ENCODE results near the gene NCOA7.
"Not testable (repeated sequence)": the region's sequence is repeated elsewhere in the genome, so short reads cannot be mapped to it uniquely, and the experiment has no call there.

The NCOA7 gene

DNA sequence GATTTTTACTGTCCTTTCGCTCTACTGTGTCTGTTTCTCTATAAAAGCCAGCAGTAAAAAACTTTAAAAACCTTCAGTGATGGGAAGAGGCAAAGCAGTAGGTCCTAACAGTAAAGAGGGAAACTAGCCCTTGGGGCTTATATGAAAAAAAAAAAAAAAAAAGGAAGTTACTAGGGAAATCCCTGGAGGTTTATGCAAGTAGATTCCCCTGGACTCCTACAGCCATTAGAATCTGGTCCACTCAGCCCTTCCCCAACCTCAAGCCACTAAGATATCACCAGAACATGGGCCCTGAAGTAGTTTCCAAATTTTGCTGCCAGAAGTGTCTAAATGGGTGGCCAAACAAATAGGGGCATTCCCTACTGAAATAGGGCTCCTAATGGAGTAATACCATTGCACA lies 95.3 kb downstream of the NCOA7 start:
- H3K9me3 ChIP-seq = no peaks in the 10 kb centered on the region
- H3K9ac ChIP-seq = no peak overlapping the region
- no peak overlapping the region for H3K4me2 ChIP-seq
- H3K4me3 ChIP-seq = no peak overlapping the region
- no peak overlapping the region for H3K27ac ChIP-seq
- no peaks in the 10 kb centered on the region for H3K27me3 ChIP-seq
- peaks cover 7% of the 10 kb centered on the region; the same call in 1 of the 2 replicates for H3K4me1 ChIP-seq
- TF ChIP-seq Cebpa-rat (IDR thresholded peaks at IDR 0.05) = no peak
- no peaks in the 10 kb centered on the region for H4K20me1 ChIP-seq
- peaks cover 47% of the 10 kb centered on the region for H3K36me3 ChIP-seq

DNA sequence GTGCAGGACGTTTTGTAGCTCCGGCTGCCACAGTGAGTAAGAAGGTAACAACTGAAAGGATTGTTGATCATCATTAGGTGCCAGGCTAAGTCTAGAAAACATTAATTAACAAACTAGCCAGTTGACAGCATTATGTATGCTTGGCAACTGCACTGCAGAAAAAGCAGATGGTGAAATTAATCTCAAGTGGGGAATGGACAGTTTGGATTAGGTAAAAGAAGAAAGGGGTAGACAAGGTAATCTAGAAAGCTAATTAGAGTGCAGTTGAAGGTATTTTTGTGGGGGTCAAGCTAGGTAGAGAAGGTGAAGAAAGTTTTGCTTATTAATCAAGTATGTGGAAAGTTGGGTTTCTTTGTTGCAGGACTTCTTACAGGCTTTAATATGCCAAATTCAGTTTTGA lies 96.2 kb downstream of the NCOA7 start:
- H3K4me1 ChIP-seq = peaks cover 7% of the 10 kb centered on the region; the same call in 1 of the 2 replicates
- no peaks in the 10 kb centered on the region for H4K20me1 ChIP-seq
- no peaks in the 10 kb centered on the region for H3K27me3 ChIP-seq
- no peak overlapping the region for H3K4me3 ChIP-seq
- no peak overlapping the region for H3K4me2 ChIP-seq
- no peak overlapping the region for H3K27ac ChIP-seq
- no peak for TF ChIP-seq Cebpa-rat (IDR thresholded peaks at IDR 0.05)
- H3K36me3 ChIP-seq = peaks cover 39% of the 10 kb centered on the region
- no peak overlapping the region for H3K9ac ChIP-seq
- no peaks in the 10 kb centered on the region for H3K9me3 ChIP-seq

DNA sequence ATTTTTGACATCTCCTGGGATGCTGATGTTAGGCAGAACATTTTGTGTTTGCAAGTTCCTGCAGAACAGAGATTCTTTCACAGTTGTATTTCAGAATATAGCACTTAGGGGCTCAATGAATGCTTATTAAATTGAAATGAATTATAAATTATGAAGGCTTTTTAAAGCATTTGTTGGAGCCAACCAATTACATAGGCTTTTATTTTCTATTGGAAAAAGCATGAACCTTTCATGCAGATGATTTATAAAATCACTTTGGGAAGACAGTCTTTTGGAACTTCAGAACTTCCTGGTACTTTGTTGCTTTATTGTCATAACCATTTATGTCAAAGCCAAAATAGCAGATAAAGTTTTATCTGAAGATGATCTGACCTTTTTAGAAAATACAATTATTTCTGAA lies 96.6 kb downstream of the NCOA7 start:
- Histone ChIP-seq H3K9ac (no peak overlapping the region), H3K9me3 (no peaks in the 10 kb centered on the region), H4K20me1 (no peaks in the 10 kb centered on the region), H3K4me3 (no peak overlapping the region), H3K27ac (no peak overlapping the region), H3K4me2 (no peak overlapping the region), H3K4me1 (peaks cover 7% of the 10 kb centered on the region; the same call in 1 of the 2 replicates), H3K27me3 (no peaks in the 10 kb centered on the region), H3K36me3 (peaks cover 34% of the 10 kb centered on the region)
- TF ChIP-seq Cebpa-rat (IDR thresholded peaks at IDR 0.05) = no peak

DNA sequence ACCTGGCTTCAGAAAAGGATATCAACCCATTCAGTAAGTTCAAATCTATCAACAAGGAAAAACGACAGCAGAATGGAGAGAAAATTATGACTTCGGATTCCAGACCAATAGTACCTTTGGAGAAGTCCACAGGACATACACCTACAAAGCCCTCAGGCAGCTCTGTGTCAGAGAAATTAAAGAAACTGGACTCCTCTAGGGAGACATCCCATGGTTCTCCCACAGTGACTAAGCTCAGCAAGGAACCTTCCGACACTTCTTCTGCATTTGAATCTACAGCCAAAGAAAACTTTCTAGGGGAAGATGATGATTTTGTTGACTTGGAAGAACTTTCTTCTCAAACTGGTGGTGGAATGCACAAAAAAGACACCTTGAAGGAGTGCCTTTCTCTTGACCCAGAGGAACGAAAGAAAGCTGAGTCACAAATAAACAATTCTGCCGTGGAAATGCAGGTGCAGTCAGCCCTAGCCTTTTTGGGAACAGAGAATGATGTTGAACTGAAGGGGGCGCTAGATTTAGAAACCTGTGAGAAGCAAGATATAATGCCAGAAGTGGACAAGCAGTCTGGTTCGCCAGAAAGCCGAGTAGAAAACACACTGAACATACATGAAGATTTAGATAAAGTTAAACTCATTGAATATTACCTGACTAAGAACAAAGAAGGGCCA lies 98.4 kb downstream of the NCOA7 start:
- no peaks in the 10 kb centered on the region for H3K27me3 ChIP-seq
- H3K4me2 ChIP-seq = no peak overlapping the region
- H4K20me1 ChIP-seq = no peaks in the 10 kb centered on the region
- H3K4me1 ChIP-seq = peaks cover 7% of the 10 kb centered on the region; the same call in 1 of the 2 replicates
- H3K9ac ChIP-seq = no peak overlapping the region
- no peak overlapping the region for H3K27ac ChIP-seq
- peaks cover 23% of the 10 kb centered on the region for H3K36me3 ChIP-seq
- no peaks in the 10 kb centered on the region for H3K9me3 ChIP-seq
- TF ChIP-seq Cebpa-rat (IDR thresholded peaks at IDR 0.05) = no peak
- no peak overlapping the region for H3K4me3 ChIP-seq

DNA sequence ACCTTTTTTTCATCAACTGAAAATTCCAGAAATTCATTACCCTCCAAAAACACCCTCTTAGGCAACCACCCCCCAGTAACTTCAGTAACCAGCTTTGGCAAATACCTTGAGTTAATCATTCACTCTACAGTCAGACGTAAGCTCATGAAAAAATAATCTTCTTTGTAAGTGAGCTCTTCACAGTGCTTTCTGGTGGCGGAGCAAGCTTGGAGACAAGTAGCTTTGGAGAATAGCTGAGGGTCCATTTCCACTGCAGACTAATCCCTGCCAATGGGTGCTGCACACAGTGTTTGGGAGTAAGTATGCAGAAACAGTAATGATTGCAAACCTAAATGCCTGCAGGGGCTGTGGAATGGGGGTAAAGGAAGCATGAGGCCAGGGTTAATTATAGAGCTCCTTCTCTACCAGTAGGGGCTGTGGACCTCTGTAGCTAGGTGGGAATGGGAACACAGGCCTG lies 109.0 kb downstream of the NCOA7 start:
- Histone ChIP-seq H4K20me1 (no peaks in the 10 kb centered on the region), H3K27me3 (no peaks in the 10 kb centered on the region; the same call in 1 of the 2 replicates), H3K27ac (no peak overlapping the region), H3K4me1 (no peaks in the 10 kb centered on the region), H3K36me3 (peaks cover 29% of the 10 kb centered on the region; the same call in 1 of the 2 replicates), H3K4me3 (no peak overlapping the region), H3K4me2 (no peak overlapping the region), H3K9ac (no peak overlapping the region), H3K9me3 (no peaks in the 10 kb centered on the region)
- TF ChIP-seq Cebpa-rat (IDR thresholded peaks at IDR 0.05) = no peak

DNA sequence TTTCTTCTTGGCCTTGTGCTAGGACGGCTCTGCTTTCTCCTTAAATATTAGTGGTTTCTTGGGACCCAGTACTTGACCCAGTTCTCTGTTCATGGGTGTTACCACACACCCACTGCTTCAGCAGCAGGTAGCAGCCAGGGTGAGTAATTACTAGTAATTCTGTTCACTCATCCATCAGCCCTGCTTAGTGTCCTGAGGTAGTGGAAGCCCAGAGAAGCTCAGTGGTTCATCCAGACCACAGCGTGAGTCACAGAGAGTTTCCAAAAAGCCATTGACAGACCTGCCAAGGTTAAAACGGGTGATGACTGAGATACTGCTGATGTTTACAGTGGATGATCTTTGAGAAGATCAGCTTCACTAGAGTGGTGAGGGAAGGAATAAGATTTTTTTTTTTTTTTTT lies 114.1 kb downstream of the NCOA7 start:
- H3K9me3 ChIP-seq = no peaks in the 10 kb centered on the region
- no peaks in the 10 kb centered on the region for H4K20me1 ChIP-seq
- peaks cover 26% of the 10 kb centered on the region for H3K36me3 ChIP-seq
- no peaks in the 10 kb centered on the region for H3K4me1 ChIP-seq
- no peak overlapping the region for H3K9ac ChIP-seq
- no peak overlapping the region for H3K27ac ChIP-seq
- H3K27me3 ChIP-seq = no peaks in the 10 kb centered on the region; the same call in 1 of the 2 replicates
- H3K4me2 ChIP-seq = no peak overlapping the region
- no peak overlapping the region for H3K4me3 ChIP-seq
- TF ChIP-seq Cebpa-rat (IDR thresholded peaks at IDR 0.05) = no peak

DNA sequence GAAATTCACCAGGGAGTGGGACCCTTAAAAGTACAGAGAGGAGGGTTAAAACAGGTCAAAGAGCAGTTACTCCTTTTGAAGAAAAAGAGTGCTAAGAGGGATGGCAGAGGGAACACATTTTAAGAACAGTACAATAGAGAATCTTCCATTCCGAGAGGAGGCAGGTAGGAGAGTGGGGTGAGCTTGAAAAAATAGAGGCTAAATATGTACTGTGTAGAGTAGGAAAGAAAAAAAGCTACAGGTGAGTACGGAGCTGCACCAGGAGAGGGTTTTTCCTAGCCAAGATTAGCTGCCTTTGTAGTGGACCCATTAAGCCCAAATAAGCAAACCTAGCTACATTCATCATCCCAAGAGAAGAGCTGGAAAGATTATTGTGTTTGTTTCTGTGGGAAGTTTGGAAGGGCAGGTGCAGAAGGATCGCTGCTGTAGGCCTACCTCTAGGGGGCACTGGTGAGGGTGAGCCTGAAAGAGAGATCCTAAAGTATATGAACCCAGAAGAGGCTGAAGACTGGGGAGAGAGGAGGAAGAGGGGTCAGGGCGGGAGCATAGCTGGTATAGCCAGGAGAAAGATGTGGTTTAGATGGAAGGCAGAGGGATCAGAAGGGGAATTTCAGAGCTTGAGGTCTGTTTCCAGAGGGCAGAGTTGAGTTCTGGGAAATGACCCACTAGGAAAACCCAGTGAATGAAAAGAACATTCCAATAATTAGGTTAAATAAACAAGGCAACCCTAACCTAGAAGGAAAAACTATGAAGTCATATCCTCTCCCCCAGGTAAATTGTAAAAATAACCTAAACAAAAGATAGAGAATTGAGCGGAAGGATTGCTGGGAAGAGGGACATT lies 115.6 kb downstream of the NCOA7 start:
- Histone ChIP-seq H3K9me3 (no peaks in the 10 kb centered on the region), H3K4me1 (no peaks in the 10 kb centered on the region), H3K27ac (no peak overlapping the region), H3K9ac (no peak overlapping the region), H4K20me1 (no peaks in the 10 kb centered on the region), H3K27me3 (no peaks in the 10 kb centered on the region; the same call in 1 of the 2 replicates), H3K4me3 (no peak overlapping the region), H3K4me2 (no peak overlapping the region), H3K36me3 (peaks cover 23% of the 10 kb centered on the region)
- TF ChIP-seq Cebpa-rat (IDR thresholded peaks at IDR 0.05) = no peak

DNA sequence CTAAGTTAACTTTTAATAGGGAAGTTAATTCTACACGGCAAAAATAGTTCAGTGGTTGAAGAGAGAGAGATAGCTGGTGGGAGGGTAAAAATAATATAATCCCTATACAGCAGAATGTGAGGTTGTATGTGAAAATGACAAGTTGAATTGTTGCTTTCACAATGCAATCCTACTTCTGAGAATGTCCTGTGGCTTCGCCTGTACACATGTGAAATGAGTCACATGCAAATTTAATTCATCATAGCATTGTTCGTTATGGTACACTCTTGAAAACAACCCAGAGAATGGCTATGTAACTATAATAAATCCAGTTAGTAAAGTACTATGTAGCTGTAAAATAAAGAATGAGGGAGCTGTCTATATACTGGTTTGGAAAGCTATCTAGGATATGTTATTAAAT lies 119.8 kb downstream of the NCOA7 start:
- Histone ChIP-seq H3K4me1 (no peaks in the 10 kb centered on the region), H3K4me3 (no peak overlapping the region), H4K20me1 (no peaks in the 10 kb centered on the region), H3K9me3 (no peaks in the 10 kb centered on the region), H3K27me3 (no peaks in the 10 kb centered on the region), H3K4me2 (no peak overlapping the region), H3K9ac (no peak overlapping the region), H3K36me3 (peaks cover 9% of the 10 kb centered on the region; the same call in 1 of the 2 replicates), H3K27ac (no peak overlapping the region)
- TF ChIP-seq Cebpa-rat (IDR thresholded peaks at IDR 0.05) = no peak

DNA sequence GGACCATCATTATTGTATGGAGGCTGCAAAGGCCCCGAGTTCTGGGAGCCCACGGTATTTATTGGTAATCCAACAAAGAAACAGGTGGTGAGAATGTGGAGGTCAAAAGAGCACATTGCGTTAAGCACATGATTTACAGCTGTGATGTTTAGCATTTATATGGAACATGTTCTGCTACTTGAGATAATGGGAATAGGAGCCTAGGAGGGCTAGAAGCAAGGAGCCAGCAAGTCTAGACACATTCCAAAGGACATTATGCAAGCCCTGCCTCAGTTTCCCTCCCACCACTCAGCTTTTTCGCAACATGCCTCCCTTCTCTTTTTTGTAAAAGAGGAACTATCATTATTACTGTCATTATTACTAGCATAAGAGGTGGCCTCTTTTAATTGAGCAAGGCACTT lies 120.3 kb downstream of the NCOA7 start:
- not testable (repeated sequence) for H3K4me1 ChIP-seq, H3K27me3 ChIP-seq, H3K27ac ChIP-seq, H3K9me3 ChIP-seq, H4K20me1 ChIP-seq, H3K4me3 ChIP-seq, H3K9ac ChIP-seq, H3K4me2 ChIP-seq
- peaks cover 15% of the 10 kb centered on the region; the same call in 1 of the 2 replicates for H3K36me3 ChIP-seq

DNA sequence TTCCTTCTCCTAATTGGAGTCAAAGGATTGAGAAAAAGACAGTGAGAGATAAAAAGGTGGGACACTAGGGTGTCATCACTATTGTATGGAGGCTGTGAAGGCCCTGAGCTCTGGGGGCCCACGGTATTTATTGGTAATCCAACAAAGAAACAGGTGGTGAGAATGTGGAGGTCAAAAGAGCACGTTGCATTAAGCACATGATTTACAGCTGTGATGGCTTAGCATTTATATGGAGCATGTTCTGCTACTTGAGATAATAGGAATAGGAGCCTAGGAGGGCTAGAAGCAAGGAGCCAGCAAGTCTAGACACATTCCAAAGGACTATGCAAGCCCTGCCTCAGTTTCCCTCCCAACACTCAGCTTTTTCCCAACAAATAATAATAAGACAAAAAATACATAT lies 121.7 kb downstream of the NCOA7 start:
- not testable (repeated sequence) for H4K20me1 ChIP-seq, H3K4me2 ChIP-seq, H3K9me3 ChIP-seq, H3K4me3 ChIP-seq, H3K4me1 ChIP-seq, H3K9ac ChIP-seq, H3K27ac ChIP-seq, H3K27me3 ChIP-seq
- H3K36me3 ChIP-seq = peaks cover 22% of the 10 kb centered on the region
